Activated CD8-positive, alpha-beta T cell treated with anti-CD3 and anti-CD28 coated beads, Interleukin-2, amount 10 ng/mL, durations not matched to agents 7 days and 5 days (primary cell): ENCODE results near the gene ZBTB7C. TPM values are rescaled to one million over a fixed set of nuclear protein-coding genes. Genes with fewer than 3 reads are reported as not detected.

Experiments used
- ATAC-seq: fragments of 150-1000 bp; cut with Tn5 transposase; one replicate; pipeline ENCODE4 v1.10.0; 2021; ENCODE audit warnings: moderate library complexity
- CTCF ChIA-PET: fragments of 350-600 bp; sonication (Branson Sonifier 250); formaldehyde crosslinking; loops from one replicate; lab custom pipeline; 2021; ENCODE audit warnings: antibody characterized with exemption; lab: Charles Lee
- POLR2A ChIA-PET: fragments of 350-600 bp; sonication (Branson Sonifier 250); formaldehyde crosslinking; loops from one replicate; lab custom pipeline; 2021; ENCODE audit warnings: antibody characterized with exemption; lab: Charles Lee
- DNase-seq: peaks from one replicate; pipeline ENCODE4 v3.0.0-alpha.2; 2020
- H3K27ac Mint-ChIP-seq: one replicate; pipeline ENCODE4 v1.8.0; 2021; ENCODE audit warnings: mild to moderate bottlenecking, mixed read lengths
- H3K27me3 Mint-ChIP-seq: one replicate; pipeline ENCODE4 v1.8.0; 2021; ENCODE audit warnings: low read depth, mixed read lengths
- H3K36me3 Mint-ChIP-seq: one replicate; pipeline ENCODE4 v1.8.0; 2021; ENCODE audit warnings: low read depth, mixed read lengths
- H3K4me1 Mint-ChIP-seq: one replicate; pipeline ENCODE4 v1.8.0; 2021; ENCODE audit warnings: low read depth, mixed read lengths
- H3K4me3 Mint-ChIP-seq: one replicate; pipeline ENCODE4 v1.8.0; 2021; ENCODE audit warnings: mild to moderate bottlenecking, mixed read lengths
- H3K9me3 Mint-ChIP-seq: one replicate; pipeline ENCODE4 v1.8.0; 2022; ENCODE audit warnings: mixed read lengths; ENCODE audit not compliant: insufficient read depth
- total RNA-seq, 2 experiments: library from RNA; stranded (reverse); gene quantifications; one replicate each; pipeline ENCODE4 v1.2.3, GENCODE V29; 2021

The ZBTB7C gene
- total RNA-seq, 2 experiments from 2014 or later = not detected

GRCh38 chr18:48153613-48154481 lies 255.3 kb downstream of the ZBTB7C start:
- H3K27ac Mint-ChIP-seq = no peak overlapping the region
- no peaks in the 10 kb centered on the region for H3K36me3 Mint-ChIP-seq
- DNase-seq = no peak
- H3K4me1 Mint-ChIP-seq = no peaks in the 10 kb centered on the region
- ATAC-seq = no peak
- ChIA-PET POLR2A (no interaction called here), CTCF (interaction anchor here (0.5 to 1.2 kb wide), 2 partner anchors 20 to 30 kb away, joined by 3 read pairs; no protein-coding TSS in a partner anchor)
- H3K27me3 Mint-ChIP-seq = peaks cover 21% of the 10 kb centered on the region
- H3K9me3 Mint-ChIP-seq = no peaks in the 10 kb centered on the region
- no peak overlapping the region for H3K4me3 Mint-ChIP-seq

GRCh38 chr18:48152549-48152948 lies 256.6 kb downstream of the ZBTB7C start:
- CTCF ChIA-PET = interaction anchor here (1.2 kb wide), 1 partner anchor 28 kb away, joined by 3 read pairs; no protein-coding TSS in a partner anchor
- no peaks in the 10 kb centered on the region for H3K9me3 Mint-ChIP-seq
- no peak overlapping the region for H3K27ac Mint-ChIP-seq
- ATAC-seq (no peak), DNase-seq (no peak)
- no peaks in the 10 kb centered on the region for H3K4me1 Mint-ChIP-seq
- no peak overlapping the region for H3K4me3 Mint-ChIP-seq
- H3K27me3 Mint-ChIP-seq = peaks cover 15% of the 10 kb centered on the region
- POLR2A ChIA-PET = no interaction called here
- no peaks in the 10 kb centered on the region for H3K36me3 Mint-ChIP-seq

DNA sequence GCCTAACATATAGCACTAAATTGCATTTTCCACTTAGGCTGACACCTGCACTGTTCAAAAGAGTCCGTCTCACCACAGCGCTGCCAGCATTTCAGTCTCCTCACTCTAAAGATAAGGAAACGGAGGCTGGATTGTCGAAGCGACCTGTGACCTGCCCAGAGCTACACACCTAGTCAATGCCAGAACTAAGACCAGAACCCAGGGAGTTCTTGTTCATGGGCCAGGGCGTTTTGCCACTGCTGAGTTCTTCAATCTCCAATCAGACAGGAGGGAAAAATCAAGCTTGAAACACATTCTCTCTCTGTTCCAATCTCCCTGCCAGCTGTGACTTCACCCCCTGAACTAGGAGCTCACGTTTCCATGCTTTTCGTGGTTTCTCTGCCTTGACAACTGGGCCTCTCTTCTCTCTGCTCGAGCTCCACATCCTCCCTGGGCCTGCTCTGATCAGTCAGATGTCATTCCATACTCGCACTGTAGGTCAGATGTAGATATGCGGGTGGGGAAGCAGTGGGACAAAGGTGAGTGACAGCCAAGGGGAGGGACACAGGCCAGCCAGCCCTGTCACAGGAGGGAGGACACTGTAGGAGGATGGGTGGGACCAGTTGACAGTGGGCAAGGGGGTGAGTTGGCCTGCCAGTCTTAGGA lies 257.6 kb downstream of the ZBTB7C start:
- Mint-ChIP-seq H3K9me3 (no peaks in the 10 kb centered on the region), H3K4me3 (no peak overlapping the region), H3K4me1 (no peaks in the 10 kb centered on the region), H3K36me3 (no peaks in the 10 kb centered on the region), H3K27ac (no peak overlapping the region), H3K27me3 (peaks cover 15% of the 10 kb centered on the region)
- ChIA-PET POLR2A (no interaction called here), CTCF (no interaction called here)
- ATAC-seq = no peak
- no peak for DNase-seq

DNA sequence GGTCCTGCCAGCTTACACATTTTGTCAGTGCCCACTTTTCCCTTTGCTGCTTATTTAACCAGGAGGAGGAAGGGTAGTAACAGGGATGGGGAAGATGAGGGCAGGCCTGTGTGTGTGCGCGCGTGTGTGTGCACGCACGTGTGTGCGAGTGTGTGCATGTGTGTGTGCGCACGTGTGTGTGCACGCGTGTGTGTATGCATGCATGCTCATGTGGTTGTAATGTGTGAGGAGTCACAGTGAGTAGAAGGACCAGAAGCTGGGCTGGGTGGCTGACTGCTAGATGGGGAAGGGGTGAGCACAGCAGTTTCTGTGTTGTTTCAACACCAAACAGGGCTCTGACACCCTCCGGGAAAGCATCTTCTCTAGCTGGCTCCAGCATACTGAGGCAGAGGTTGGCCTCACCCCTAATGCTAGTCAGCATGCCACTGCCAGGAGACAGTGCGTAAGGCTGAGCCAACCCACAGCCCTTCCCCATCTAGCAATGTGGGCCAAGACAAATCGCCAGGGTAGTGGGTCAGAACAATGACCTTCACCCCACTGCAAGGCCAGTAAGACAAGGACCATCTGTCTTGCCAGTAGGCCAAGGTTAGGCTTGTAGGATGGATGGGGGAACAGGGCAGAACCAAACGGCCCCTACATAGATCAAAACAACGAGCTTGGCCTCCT lies 260.0 kb downstream of the ZBTB7C start:
- DNase-seq = no peak
- Mint-ChIP-seq H3K27ac (no peak overlapping the region), H3K4me3 (no peak overlapping the region), H3K27me3 (peaks cover 14% of the 10 kb centered on the region), H3K36me3 (no peaks in the 10 kb centered on the region), H3K4me1 (no peaks in the 10 kb centered on the region), H3K9me3 (no peaks in the 10 kb centered on the region)
- no peak for ATAC-seq
- CTCF ChIA-PET = no interaction called here
- POLR2A ChIA-PET = no interaction called here

- H3K9me3 Mint-ChIP-seq = no peaks in the 10 kb centered on the region
- H3K27ac Mint-ChIP-seq = no peak overlapping the region
- H3K27me3 Mint-ChIP-seq = peaks cover 22% of the 10 kb centered on the region
- no peak for ATAC-seq
- H3K36me3 Mint-ChIP-seq = no peaks in the 10 kb centered on the region
- H3K4me3 Mint-ChIP-seq = no peak overlapping the region
- no peaks in the 10 kb centered on the region for H3K4me1 Mint-ChIP-seq
- ChIA-PET POLR2A (no interaction called here), CTCF (no interaction called here)
- DNase-seq = no peak
These were observed 266.2 kb downstream of the ZBTB7C start for GRCh38 chr18:48142994-48143393.

DNA sequence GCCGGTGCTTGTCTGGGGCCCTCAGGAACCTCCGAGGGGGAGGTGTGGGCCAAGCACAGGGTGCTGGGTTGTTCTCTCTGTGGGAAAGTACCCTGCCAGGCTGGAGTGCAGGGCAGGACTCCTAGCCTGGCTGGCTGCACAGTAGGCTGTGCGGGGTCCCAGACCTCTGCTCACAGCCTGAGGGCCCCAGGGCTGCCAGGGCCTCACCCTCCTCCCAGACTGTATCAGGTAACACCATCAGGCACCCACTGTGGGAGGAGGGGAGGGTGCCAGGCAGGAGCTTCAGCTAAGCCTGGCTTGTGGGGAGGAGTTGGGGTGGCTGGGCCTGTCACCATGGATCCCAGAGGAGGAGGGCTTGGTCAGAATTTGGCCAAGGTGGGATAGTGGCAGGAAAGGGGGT lies 266.8 kb downstream of the ZBTB7C start:
- Mint-ChIP-seq H3K27me3 (peaks cover 29% of the 10 kb centered on the region), H3K4me3 (no peak overlapping the region), H3K4me1 (peaks cover 2% of the 10 kb centered on the region), H3K9me3 (no peaks in the 10 kb centered on the region), H3K36me3 (no peaks in the 10 kb centered on the region), H3K27ac (no peak overlapping the region)
- ChIA-PET POLR2A (no interaction called here), CTCF (no interaction called here)
- no peak for ATAC-seq
- DNase-seq = no peak

DNA sequence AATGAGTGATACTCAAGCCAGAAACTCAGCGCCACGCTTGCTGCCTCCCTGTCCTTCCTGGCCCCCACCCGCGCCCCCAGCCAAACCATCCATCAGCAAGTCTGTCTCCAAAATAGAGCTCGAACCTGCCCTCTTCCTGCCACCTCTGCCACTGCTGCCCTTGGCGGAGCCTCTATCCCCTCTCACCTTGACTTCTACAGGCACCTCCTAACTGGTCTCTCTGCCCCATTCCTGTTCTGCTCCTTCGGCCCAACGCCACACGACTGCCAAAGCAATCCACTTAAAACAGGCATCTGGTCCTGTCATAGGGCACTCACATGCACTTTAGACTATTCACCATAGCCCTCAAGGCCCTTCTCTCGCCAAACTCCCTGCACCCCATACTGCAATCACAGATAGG lies 268.5 kb downstream of the ZBTB7C start:
- H3K27ac Mint-ChIP-seq = no peak overlapping the region
- no peak for DNase-seq
- no peaks in the 10 kb centered on the region for H3K36me3 Mint-ChIP-seq
- ATAC-seq = no peak
- peaks cover 6% of the 10 kb centered on the region for H3K4me1 Mint-ChIP-seq
- peaks cover 38% of the 10 kb centered on the region for H3K27me3 Mint-ChIP-seq
- no peaks in the 10 kb centered on the region for H3K9me3 Mint-ChIP-seq
- ChIA-PET CTCF (no interaction called here), POLR2A (no interaction called here)
- H3K4me3 Mint-ChIP-seq = no peak overlapping the region

- no peaks in the 10 kb centered on the region for H3K9me3 Mint-ChIP-seq
- peaks cover 6% of the 10 kb centered on the region for H3K4me1 Mint-ChIP-seq
These were observed 269.5 kb downstream of the ZBTB7C start for GRCh38 chr18:48139431-48140347.

DNA sequence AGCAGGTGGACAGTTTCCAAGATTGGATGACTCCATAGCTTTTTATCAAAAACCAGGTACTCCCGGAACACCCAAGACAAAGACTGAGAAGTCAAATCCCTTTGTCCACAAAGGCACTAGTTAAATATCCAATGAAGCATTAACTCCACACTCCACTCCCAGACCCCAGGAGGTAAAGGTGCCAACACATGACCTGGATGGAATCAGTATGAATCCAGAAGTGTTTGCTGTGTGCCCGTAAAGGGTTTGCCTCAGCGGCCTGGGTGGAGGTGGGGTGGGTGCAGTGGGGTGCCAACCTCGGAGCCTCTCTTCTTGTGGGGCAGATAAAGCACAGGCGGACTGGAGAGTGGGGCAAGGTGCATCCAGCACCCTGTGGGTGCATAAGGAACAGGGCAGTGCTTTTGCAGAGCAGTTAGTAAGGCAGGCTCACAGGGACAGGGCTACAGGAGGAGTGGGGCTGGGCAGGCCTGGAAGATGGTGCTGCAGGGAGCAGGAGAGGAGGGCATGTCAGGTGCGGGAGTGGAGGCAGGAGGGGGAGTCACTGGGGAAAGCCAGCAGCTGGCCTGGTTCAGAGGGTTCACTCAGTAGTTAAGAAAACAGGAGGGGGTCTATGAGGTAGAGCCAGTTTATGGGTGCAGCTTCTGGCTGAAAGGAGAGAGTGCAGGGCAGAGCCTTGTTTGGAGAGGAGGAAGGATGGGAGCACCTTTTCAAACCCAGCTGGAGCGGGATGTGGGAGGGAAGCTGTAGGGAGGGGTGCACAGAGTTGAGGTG lies 270.3 kb downstream of the ZBTB7C start:
- peaks cover 48% of the 10 kb centered on the region for H3K27me3 Mint-ChIP-seq
- no peak overlapping the region for H3K4me3 Mint-ChIP-seq
- DNase-seq (no peak), ATAC-seq (no peak)
- ChIA-PET CTCF (no interaction called here), POLR2A (no interaction called here)
- H3K4me1 Mint-ChIP-seq = peaks cover 6% of the 10 kb centered on the region
- no peaks in the 10 kb centered on the region for H3K36me3 Mint-ChIP-seq
- H3K9me3 Mint-ChIP-seq = no peaks in the 10 kb centered on the region
- no peak overlapping the region for H3K27ac Mint-ChIP-seq

More at GRCh38 chr18:48139431-48140347, 269.5 kb downstream of the ZBTB7C start:
- Mint-ChIP-seq H3K36me3 (no peaks in the 10 kb centered on the region), H3K4me3 (no peak overlapping the region), H3K27ac (no peak overlapping the region), H3K27me3 (peaks cover 40% of the 10 kb centered on the region)
- CTCF ChIA-PET = no interaction called here
- POLR2A ChIA-PET = no interaction called here
- no peak for DNase-seq
- ATAC-seq = no peak

GRCh38 chr18:48138210-48138609 lies 271.0 kb downstream of the ZBTB7C start:
- no peaks in the 10 kb centered on the region for H3K9me3 Mint-ChIP-seq
- no peak overlapping the region for H3K4me3 Mint-ChIP-seq
- H3K27me3 Mint-ChIP-seq = peaks cover 51% of the 10 kb centered on the region
- H3K4me1 Mint-ChIP-seq = peaks cover 6% of the 10 kb centered on the region
- ATAC-seq = no peak
- ChIA-PET POLR2A (no interaction called here), CTCF (no interaction called here)
- DNase-seq = no peak
- no peak overlapping the region for H3K27ac Mint-ChIP-seq
- H3K36me3 Mint-ChIP-seq = no peaks in the 10 kb centered on the region
